Measurements from ENCODE around the gene KATNB1.

KATNB1 gene

GRCh38 chr16:57756424-57757325 lies 21.1 kb downstream of the KATNB1 start:
- DNase-seq (ENCODE audit: low read depth, low spot score) = no peak

GRCh38 chr16:57757326-57757786 lies 21.8 kb downstream of the KATNB1 start:
- peak; percentile 80 for DNase-seq (ENCODE audit: low read depth, low spot score)

- no peak for DNase-seq (ENCODE audit: low read depth, low spot score)
These were observed 22.3 kb downstream of the KATNB1 start for GRCh38 chr16:57757883-57758282.

- no peak for DNase-seq (ENCODE audit: low read depth, low spot score)
These were observed 23.0 kb downstream of the KATNB1 start for GRCh38 chr16:57758331-57759117.

GRCh38 chr16:57759131-57759530 lies 23.6 kb downstream of the KATNB1 start:
- no peak for DNase-seq (ENCODE audit: low read depth, low spot score)

GRCh38 chr16:57759541-57760356 lies 24.2 kb downstream of the KATNB1 start:
- no peak for DNase-seq (ENCODE audit: low read depth, low spot score)

GRCh38 chr16:57760357-57761160 lies 25.0 kb downstream of the KATNB1 start:
- no peak for DNase-seq (ENCODE audit: low read depth, low spot score)

- DNase-seq (ENCODE audit: low read depth, low spot score) = no peak
These were observed 25.7 kb downstream of the KATNB1 start for GRCh38 chr16:57761301-57761700.

GRCh38 chr16:57761957-57762356 lies 26.4 kb downstream of the KATNB1 start:
- DNase-seq (ENCODE audit: low read depth, low spot score) = no peak

GRCh38 chr16:57762365-57763040 lies 26.9 kb downstream of the KATNB1 start:
- no peak for DNase-seq (ENCODE audit: low read depth, low spot score)

- no peak for DNase-seq (ENCODE audit: low read depth, low spot score)
These were observed 27.9 kb downstream of the KATNB1 start for GRCh38 chr16:57763285-57764005.

GRCh38 chr16:57764006-57764340 lies 28.4 kb downstream of the KATNB1 start:
- no peak for DNase-seq (ENCODE audit: low read depth, low spot score)

GRCh38 chr16:57764341-57765159 lies 29.0 kb downstream of the KATNB1 start:
- no peak for DNase-seq (ENCODE audit: low read depth, low spot score)

- no peak for DNase-seq (ENCODE audit: low read depth, low spot score)
These were observed 29.7 kb downstream of the KATNB1 start for GRCh38 chr16:57765160-57765728.

GRCh38 chr16:57766714-57767348 lies 31.3 kb downstream of the KATNB1 start:
- DNase-seq (ENCODE audit: low read depth, low spot score) = no peak

- DNase-seq (ENCODE audit: low read depth, low spot score) = no peak
These were observed 34.1 kb downstream of the KATNB1 start for GRCh38 chr16:57769541-57770145.

- DNase-seq (ENCODE audit: low read depth, low spot score) = no peak
These were observed 34.8 kb downstream of the KATNB1 start for GRCh38 chr16:57770361-57770760.

Measured in activated CD4-positive, CD25-positive, alpha-beta regulatory T cell treated with anti-CD3 and anti-CD28 coated beads, Interleukin-2, amount 50 U/mL, for 16 hours (primary cell).